Stimulated activated CD4-positive, alpha-beta T cell treated with anti-CD3 and anti-CD28 coated beads, Interleukin-2, amount 100 ng/mL, for 48 hours (primary cell): ENCODE data around the gene TRIP6.

Source experiments
- DNase-seq, 2 donors: peaks; one replicate each; pipeline ENCODE4 v3.0.0-alpha.2; 2020

TRIP6 gene

DNA sequence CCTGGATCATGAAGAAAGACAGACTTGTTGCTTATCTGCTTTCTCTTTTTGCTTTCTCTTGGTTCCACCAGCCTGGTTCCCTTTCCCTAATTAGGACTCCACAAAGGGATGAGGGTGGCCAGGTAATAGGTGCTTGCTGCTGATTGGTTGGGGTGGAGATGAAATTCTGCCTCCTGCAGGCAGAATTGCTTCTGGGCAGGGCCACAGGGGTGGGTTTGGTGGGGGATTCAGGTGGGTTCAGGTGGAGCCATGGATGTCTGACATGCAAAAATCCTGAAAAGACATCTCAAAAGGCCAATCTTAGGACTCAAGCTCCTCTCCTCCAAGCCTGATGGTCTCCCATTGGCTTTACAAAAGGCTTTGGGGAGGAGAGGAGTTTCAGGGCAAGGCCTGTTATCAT, 53.9 kb downstream of the TRIP6 start:
- no peak for DNase-seq
